HepG2 (cell line): ENCODE data around the gene CDRT4. TPM values are rescaled to one million over a fixed set of nuclear protein-coding genes. Genes with fewer than 3 reads are reported as not detected.

Source experiments
- ATAC-seq: fragments of 200-7000 bp; cut with Tn5 transposase; 3 replicates; pipeline ENCODE4 v1.9.1; 2020; ENCODE audit warnings: mild to moderate bottlenecking, moderate library complexity
- BruUV-seq: library from RNA; stranded (reverse); fragments of 400-500 nt; replicated peaks from 2 replicates; lab custom pipeline; 2021; lab: Mats Ljungman, UMichigan
- CTCF ChIA-PET: fragments of 300-600 bp; formaldehyde crosslinking; extraction: SDS; loops from one replicate; lab custom pipeline; 2021; ENCODE audit warnings: low total read pairs, inconsistent platforms, low intra/inter-chr PET ratio; lab: Yijun Ruan, JAX
- POLR2A ChIA-PET: fragments of 350-600 bp; sonication (Branson Sonifier 250); formaldehyde crosslinking; loops from one replicate; lab custom pipeline; 2020; ENCODE audit warnings: antibody characterized with exemption, inconsistent platforms; lab: Yijun Ruan, JAX
- DNase-seq: peaks from one replicate; pipeline ENCODE4 v3.0.0-alpha.2; 2015; ENCODE audit warnings: low spot score
- FAIRE-seq: peaks from 3 replicates; lab custom pipeline; 2011; peaks lifted over from hg19 to GRCh38; lab: Jason Lieb, UNC
- H2AFZ ChIP-seq: one replicate; pipeline ENCODE4 v1.6.1; 2011; ENCODE audit warnings: low read length, inconsistent platforms
- H3K27ac ChIP-seq: fragments of 300-600 bp; 3 replicates; pipeline ENCODE4 v1.8.0; 2011; ENCODE audit warnings: mixed run types, mild to moderate bottlenecking, mixed read lengths, low read length, inconsistent platforms; ENCODE audit not compliant: insufficient read depth; ENCODE audit errors: extremely low read length
- H3K27me3 ChIP-seq, 2 experiments: fragments of 200-600 bp in 1 of 2; 2 replicates in 1 of 2; 3 replicates in 1 of 2; pipeline versions ENCODE4 v1.6.0 to v1.8.0; 2011; ENCODE audit warnings: low read length in 2 of 2, mild to moderate bottlenecking in 2 of 2, moderate library complexity in 2 of 2, inconsistent platforms in 1 of 2; ENCODE audit not compliant: insufficient read depth in 2 of 2, control insufficient read depth in 1 of 2
- H3K36me3 ChIP-seq, 2 experiments: fragments of 200-600 bp in 1 of 2; replicated peaks in 1 of 2; 2 replicates in 1 of 2; 3 replicates in 1 of 2; pipeline versions ENCODE4 v1.5.1 to v1.8.0; 2011; ENCODE audit warnings: low read length in 2 of 2, inconsistent platforms in 1 of 2; ENCODE audit not compliant: insufficient read depth in 2 of 2, control insufficient read depth in 1 of 2
- H3K4me1 ChIP-seq: 2 replicates; pipeline ENCODE4 v1.5.1; 2012; ENCODE audit warnings: low read length, inconsistent platforms; ENCODE audit not compliant: insufficient read depth
- H3K4me2 ChIP-seq: 2 replicates; pipeline ENCODE4 v1.6.0; 2011; ENCODE audit warnings: low read depth, low read length, inconsistent platforms
- H3K4me3 ChIP-seq, 3 experiments: fragments of 200-600 bp in 1 of 3; sonication (generic), shearing (Covaris generic) in 1 of 3; replicated peaks in 1 of 3; 2 replicates each; pipeline ENCODE4 v1.5.1; 2011 to 2016; ENCODE audit warnings: low read length in 3 of 3, inconsistent platforms in 2 of 3, low read depth in 2 of 3, mild to moderate bottlenecking in 2 of 3, control low read depth in 1 of 3, mixed read lengths in 1 of 3; ENCODE audit not compliant: insufficient read depth in 1 of 3
- H3K79me2 ChIP-seq: one replicate; pipeline ENCODE4 v1.6.1; 2011; ENCODE audit warnings: low read length, inconsistent platforms; ENCODE audit not compliant: insufficient read depth
- H3K9ac ChIP-seq: 2 replicates; pipeline ENCODE4 v1.6.0; 2011; ENCODE audit warnings: mild to moderate bottlenecking, low read depth, low read length, inconsistent platforms; ENCODE audit not compliant: insufficient read depth
- H3K9me3 ChIP-seq: 2 replicates; pipeline ENCODE4 v1.5.1; 2012; ENCODE audit warnings: mild to moderate bottlenecking, low read length
- H4K20me1 ChIP-seq: 2 replicates; pipeline ENCODE4 v1.6.0; 2011; ENCODE audit warnings: inconsistent platforms, mild to moderate bottlenecking, low read length, moderate library complexity; ENCODE audit not compliant: insufficient read depth
- ARNT2 ChIP-seq: sonication (generic); formaldehyde crosslinking; IDR thresholded peaks from 2 replicates; pipeline ENCODE4 v1.8.0; 2022; ENCODE audit warnings: mild to moderate bottlenecking, low read depth, missing genetic modification reagents, moderate library complexity
- ELF4 ChIP-seq: sonication (generic); formaldehyde crosslinking; IDR thresholded peaks from 2 replicates; pipeline ENCODE4 v1.5.0; 2020; ENCODE audit warnings: missing genetic modification reagents, mild to moderate bottlenecking, moderate library complexity, borderline replicate concordance
- ERF ChIP-seq: IDR thresholded peaks from 2 replicates; pipeline ENCODE4 v1.6.1; 2018; ENCODE audit warnings: missing biosample characterization, missing genetic modification reagents
- FLYWCH1 ChIP-seq: sonication (generic); formaldehyde crosslinking; IDR thresholded peaks from 2 replicates; pipeline ENCODE4 v1.8.1; 2023; ENCODE audit warnings: mild to moderate bottlenecking, missing genetic modification reagents
- MAFF ChIP-seq: IDR thresholded peaks from 2 replicates; pipeline ENCODE4 v1.6.1; 2011; ENCODE audit warnings: low read depth, low read length, improper control_type of control experiment
- MAFK ChIP-seq, 2 experiments: IDR thresholded peaks in 1 of 2; conservative IDR thresholded peaks in 1 of 2; 2 replicates each; pipeline ENCODE4 v1.6.1; 2011; ENCODE audit warnings: improper control_type of control experiment in 2 of 2, low read length in 2 of 2
- MEIS2 ChIP-seq: sonication (generic); formaldehyde crosslinking; IDR thresholded peaks from 2 replicates; pipeline ENCODE4 v1.9.0; 2021; ENCODE audit warnings: mild to moderate bottlenecking, missing genetic modification reagents
- NCOA1 ChIP-seq: sonication (generic); formaldehyde crosslinking; IDR thresholded peaks from 2 replicates; pipeline ENCODE4 v1.9.0; 2021; ENCODE audit warnings: missing genetic modification reagents
- NONO ChIP-seq, 2 experiments: fragments of 450-650 bp in 1 of 2; sonication (generic) in 1 of 2; formaldehyde crosslinking in 1 of 2; IDR thresholded peaks in 1 of 2; conservative IDR thresholded peaks in 1 of 2; 2 replicates each; pipeline versions ENCODE4 v1.6.1 to v1.8.0; 2017 to 2022; ENCODE audit warnings: mild to moderate bottlenecking in 1 of 2, missing genetic modification reagents in 1 of 2, moderate library complexity in 1 of 2
- SSRP1 ChIP-seq: IDR thresholded peaks from 2 replicates; pipeline ENCODE4 v1.6.1; 2016; ENCODE audit warnings: control low read depth
- TAF15 ChIP-seq: fragments of 200-400 bp; formaldehyde crosslinking; IDR thresholded peaks from one replicate; pipeline ENCODE4 v1.6.1; 2018; ENCODE audit warnings: mild to moderate bottlenecking, low read depth, low read length; ENCODE audit not compliant: poor library complexity, severe bottlenecking
- THAP11 ChIP-seq: IDR thresholded peaks from 2 replicates; pipeline ENCODE4 v1.6.1; 2016; ENCODE audit warnings: missing biosample characterization, missing genetic modification reagents
- ZNF83 ChIP-seq: sonication (generic); formaldehyde crosslinking; IDR thresholded peaks from 2 replicates; pipeline ENCODE4 v1.4.0; 2020; ENCODE audit warnings: missing genetic modification reagents, mild to moderate bottlenecking, borderline replicate concordance
- whole genome bisulfite sequencing: methylation state at CpG from one replicate; pipeline ENCODE4 v1.1.6; 2017; ENCODE audit warnings: low lambda C conversion rate; 5-methylcytosine and 5-hydroxymethylcytosine counted together
- in situ Hi-C: cut with HindIII; loops from 2 replicates; pipeline ENCODE4 v1.10.0; 2017; ENCODE audit warnings: low pct_unique_long_range_greater_than_20kb; ENCODE audit not compliant: extremely low pct_ligation_motif_present
- intact Hi-C: fragments of 100-400 bp; cut with micrococcal nuclease; formaldehyde crosslinking; loops from one replicate; pipeline ENCODE4 v1.10.0; 2022; ENCODE audit not compliant: unreplicated experiment
- polyA plus RNA-seq, 8 experiments: library from polyadenylated mRNA; depleted of rRNA in 3 of 8; stranded (reverse) in 7 of 8; unstranded in 1 of 8; fragments of >200 nt; fragmentation: Illumina TruSeq in 4 of 8; extraction: Trizol in 4 of 8; gene quantifications; 2 replicates each; pipeline versions ENCODE4 v1.2.1 to v1.2.3, GENCODE V29; 2011 to 2016; ENCODE audit warnings: low read depth in 4 of 8, missing spikeins in 1 of 8, mixed read lengths in 1 of 8; ENCODE audit not compliant: insufficient read depth in 1 of 8
- total RNA-seq, 5 experiments: library from RNA; depleted of rRNA; stranded (reverse); fragments of >200 nt; fragmentation: Illumina TruSeq; extraction: Trizol; gene quantifications; 2 replicates each; pipeline ENCODE4 v1.2.3, GENCODE V29; 2016; ENCODE audit warnings: low read depth in 1 of 5

The CDRT4 gene
- total and polyA plus RNA-seq, 2 of the 13 experiments (the other 11 are each of a cell fraction or from before 2014, with no cell fraction given): 5.8 to 12.1 TPM

DNA sequence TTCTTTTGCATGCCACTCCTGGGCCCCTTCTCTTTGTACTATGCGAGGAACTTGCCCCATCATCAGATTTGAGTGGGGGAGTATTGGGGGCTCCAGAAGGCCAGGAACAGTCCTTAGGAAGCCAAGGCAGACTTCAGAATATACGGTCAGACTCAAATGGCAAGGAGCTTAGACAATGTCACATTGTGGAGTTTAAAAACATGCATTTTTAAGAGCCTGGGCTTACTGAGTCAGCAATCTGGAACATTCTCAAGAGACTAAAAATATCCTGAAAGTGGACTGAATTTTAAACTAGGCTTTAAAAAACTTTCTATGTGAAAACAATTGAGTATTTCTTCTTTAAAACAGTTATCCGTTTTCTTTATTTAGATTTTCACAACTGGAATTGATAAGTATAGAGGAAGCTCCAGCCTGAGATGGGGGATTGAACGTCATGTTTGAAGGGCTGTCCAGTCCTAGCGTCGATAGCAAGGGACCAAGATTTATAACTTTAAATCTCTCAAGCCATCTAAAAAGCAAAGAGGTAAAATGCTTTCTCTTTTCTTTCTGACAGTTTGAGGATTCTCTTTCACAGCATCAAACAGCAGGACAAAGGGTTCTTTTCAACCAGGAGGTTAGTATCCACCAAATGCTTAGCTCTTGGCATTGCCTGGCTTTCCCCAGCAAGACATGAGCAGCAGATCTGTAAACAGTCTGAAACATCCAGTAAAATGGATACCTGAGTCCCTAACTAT, 45.8 kb upstream of the CDRT4 start:
- Histone ChIP-seq H3K79me2 (no peaks in the 10 kb centered on the region), H3K9ac (no peak overlapping the region), H3K27me3 (no peaks in the 10 kb centered on the region), H3K36me3 (peaks cover 18 to 72% of the 10 kb centered on the region in 2 experiments), H4K20me1 (peaks cover 2% of the 10 kb centered on the region; the same call in 1 of the 2 replicates), H3K9me3 (no peaks in the 10 kb centered on the region)
- no peak for DNase-seq
- no peak for ATAC-seq
- TF ChIP-seq SSRP1: no peak
- TF ChIP-seq ARNT2: no peak
- no peak for TF ChIP-seq MEIS2
- TF ChIP-seq ZNF83 (CRISPR knock-in tag): no peak
- no peak for TF ChIP-seq NONO (IDR thresholded peaks at IDR 0.05)
- TF ChIP-seq NONO (CRISPR knock-in tag; conservative IDR thresholded peaks at IDR 0.05): no peak
- no peak for TF ChIP-seq ERF
- TF ChIP-seq TAF15: no peak
- TF ChIP-seq ELF4 (CRISPR knock-in tag): no peak
- TF ChIP-seq THAP11 (CRISPR knock-in tag): no peak
- no peak for TF ChIP-seq FLYWCH1
- TF ChIP-seq MAFK (conservative IDR thresholded peaks at IDR 0.05 in 1 of 2, IDR thresholded peaks at IDR 0.05 in 1 of 2; ENCODE audit: low read length in 2 of 2): peak in 1 of 2 experiments; percentile 40; a peak in 2 of 4 replicates
- no peak for TF ChIP-seq NCOA1 (CRISPR knock-in tag)
- TF ChIP-seq MAFF: peak; percentile 8; the same call in 1 of the 2 replicates
- TF ChIP-seq, all 625 proteins: peak for 2
- ChIA-PET POLR2A (no interaction called here), CTCF (no interaction called here)
- intact Hi-C loops: no loop called here
- BruUV-seq: no TSS peak
- H3K4me1 ChIP-seq: peaks cover 16% of the 10 kb centered on the region
- no peak overlapping the region for H3K4me3 ChIP-seq
- WGBS: 99% methylated on average over 6 of the region's 6 CpGs
- no peak overlapping the region for H3K27ac ChIP-seq
- no peak overlapping the region for H3K4me2 ChIP-seq
- in situ Hi-C loops: no loop called here
- no peak overlapping the region for H2AFZ ChIP-seq
- FAIRE-seq: no peak
